Lower leg skin (tissue), 3 donors: ENCODE results near the gene AFDN.

Source experiments
- POLR2A ChIP-seq, 2 donors: fragments of 450-650 bp; IDR thresholded peaks; one replicate each; pipeline ENCODE4 v1.6.1; 2016 to 2017; ENCODE audit warnings: antibody characterized with exemption in 2 of 2, mild to moderate bottlenecking in 1 of 2, moderate library complexity in 1 of 2
- TF ChIP-seq, protein P1 (sequence below), 3 donors: fragments of 450-650 bp; IDR thresholded peaks; one replicate each; pipeline ENCODE4 v1.5.1; 2016; ENCODE audit warnings: antibody characterized with exemption in 3 of 3, mild to moderate bottlenecking in 3 of 3, moderate library complexity in 2 of 3

DNA sequence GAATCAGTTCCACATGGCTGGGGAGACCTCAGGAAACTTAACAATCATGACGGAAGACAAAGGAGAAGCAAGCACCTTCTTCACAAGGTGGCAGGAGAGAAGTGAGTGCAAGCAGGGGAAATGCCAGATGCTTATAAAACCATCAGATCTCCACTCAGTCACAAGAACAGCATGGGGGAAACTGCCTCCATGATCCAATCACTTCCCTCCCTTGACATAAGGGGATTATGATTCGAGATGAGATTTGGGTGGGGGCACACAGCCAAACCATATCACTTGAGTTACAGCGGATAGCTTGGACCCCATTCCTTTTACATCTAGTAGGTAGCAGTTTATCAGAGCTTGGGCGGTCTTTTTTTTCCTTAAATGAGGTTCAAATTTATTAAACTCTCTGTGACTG is 19.1 kb downstream of the AFDN start:
- TF ChIP-seq, protein P1, sequence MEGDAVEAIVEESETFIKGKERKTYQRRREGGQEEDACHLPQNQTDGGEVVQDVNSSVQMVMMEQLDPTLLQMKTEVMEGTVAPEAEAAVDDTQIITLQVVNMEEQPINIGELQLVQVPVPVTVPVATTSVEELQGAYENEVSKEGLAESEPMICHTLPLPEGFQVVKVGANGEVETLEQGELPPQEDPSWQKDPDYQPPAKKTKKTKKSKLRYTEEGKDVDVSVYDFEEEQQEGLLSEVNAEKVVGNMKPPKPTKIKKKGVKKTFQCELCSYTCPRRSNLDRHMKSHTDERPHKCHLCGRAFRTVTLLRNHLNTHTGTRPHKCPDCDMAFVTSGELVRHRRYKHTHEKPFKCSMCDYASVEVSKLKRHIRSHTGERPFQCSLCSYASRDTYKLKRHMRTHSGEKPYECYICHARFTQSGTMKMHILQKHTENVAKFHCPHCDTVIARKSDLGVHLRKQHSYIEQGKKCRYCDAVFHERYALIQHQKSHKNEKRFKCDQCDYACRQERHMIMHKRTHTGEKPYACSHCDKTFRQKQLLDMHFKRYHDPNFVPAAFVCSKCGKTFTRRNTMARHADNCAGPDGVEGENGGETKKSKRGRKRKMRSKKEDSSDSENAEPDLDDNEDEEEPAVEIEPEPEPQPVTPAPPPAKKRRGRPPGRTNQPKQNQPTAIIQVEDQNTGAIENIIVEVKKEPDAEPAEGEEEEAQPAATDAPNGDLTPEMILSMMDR (IDR thresholded peaks at IDR 0.05): no peak
- TF ChIP-seq POLR2A (IDR thresholded peaks at IDR 0.05): no peak
